Liver (tissue), 9 donors: ENCODE results near the gene TLR5. TPM values are rescaled to one million over a fixed set of nuclear protein-coding genes. Genes with fewer than 3 reads are reported as not detected.

ENCODE experiments used
- DNase-seq: peaks from one replicate; pipeline ENCODE4 v3.0.0-alpha.2; 2017; ENCODE audit warnings: low spot score
- H3K27ac ChIP-seq, 2 donors: one replicate each; pipeline ENCODE4 v1.7.0; 2013; ENCODE audit warnings: inconsistent platforms in 2 of 2, low read length in 2 of 2, control low read depth in 1 of 2, low read depth in 1 of 2, mild to moderate bottlenecking in 1 of 2
- H3K27me3 ChIP-seq, 4 donors: one replicate each; pipeline versions ENCODE4 v1.6.1 to v1.7.0; 2013; ENCODE audit warnings: low read length in 3 of 4, inconsistent platforms in 1 of 4, mild to moderate bottlenecking in 1 of 4, moderate library complexity in 1 of 4; ENCODE audit not compliant: control insufficient read depth in 4 of 4, insufficient read depth in 4 of 4
- H3K36me3 ChIP-seq, 4 donors: one replicate each; pipeline versions ENCODE4 v1.6.1 to v1.7.0; 2013; ENCODE audit warnings: low read length in 3 of 4, mild to moderate bottlenecking in 3 of 4, low read depth in 1 of 4, moderate library complexity in 1 of 4; ENCODE audit not compliant: control insufficient read depth in 4 of 4, insufficient read depth in 3 of 4
- H3K4me1 ChIP-seq, 4 donors: one replicate each; pipeline versions ENCODE4 v1.6.1 to v1.7.0; 2013; ENCODE audit warnings: low read length in 3 of 4, mild to moderate bottlenecking in 3 of 4, moderate library complexity in 1 of 4; ENCODE audit not compliant: control insufficient read depth in 4 of 4, insufficient read depth in 4 of 4
- H3K4me3 ChIP-seq, 3 donors: one replicate each; pipeline versions ENCODE4 v1.6.1 to v1.7.0; 2013; ENCODE audit warnings: low read length in 3 of 3, control low read depth in 1 of 3, low read depth in 1 of 3, mild to moderate bottlenecking in 1 of 3
- H3K9ac ChIP-seq, 2 donors: one replicate each; pipeline ENCODE4 v1.7.0; 2013; ENCODE audit warnings: low read length in 2 of 2, mild to moderate bottlenecking in 2 of 2, moderate library complexity in 2 of 2, control low read depth in 1 of 2, low read depth in 1 of 2
- H3K9me3 ChIP-seq, 4 donors: one replicate each; pipeline versions ENCODE4 v1.6.1 to v1.7.0; 2013; ENCODE audit warnings: low read length in 3 of 4; ENCODE audit not compliant: control insufficient read depth in 4 of 4
- ATF3 ChIP-seq: IDR thresholded peaks from 2 replicates; pipeline ENCODE4 v1.6.1; 2016; ENCODE audit warnings: antibody characterized with exemption
- EGR1 ChIP-seq, 2 donors: IDR thresholded peaks; 2 replicates each; pipeline ENCODE4 v1.6.1; 2016 to 2018; ENCODE audit warnings: antibody characterized with exemption in 2 of 2, low read depth in 2 of 2
- FOXA1 ChIP-seq: IDR thresholded peaks from 2 replicates; pipeline ENCODE4 v1.6.1; 2016; ENCODE audit warnings: antibody characterized with exemption
- GABPA ChIP-seq, 2 donors: IDR thresholded peaks in 1 of 2; conservative IDR thresholded peaks in 1 of 2; 2 replicates each; pipeline ENCODE4 v1.6.1; 2016; ENCODE audit warnings: antibody characterized with exemption in 2 of 2, mild to moderate bottlenecking in 1 of 2, moderate library complexity in 1 of 2
- HNF4A ChIP-seq, 2 donors: conservative IDR thresholded peaks; 2 replicates each; pipeline ENCODE4 v1.6.1; 2016; ENCODE audit warnings: antibody characterized with exemption in 2 of 2, mild to moderate bottlenecking in 2 of 2
- HNF4G ChIP-seq: IDR thresholded peaks from 2 replicates; pipeline ENCODE4 v1.6.1; 2016; ENCODE audit warnings: antibody characterized with exemption
- JUND ChIP-seq, 2 donors: IDR thresholded peaks; 2 replicates each; pipeline ENCODE4 v1.6.1; 2016; ENCODE audit warnings: antibody characterized with exemption in 2 of 2
- NR2F2 ChIP-seq: IDR thresholded peaks from 2 replicates; pipeline ENCODE4 v1.6.1; 2016; ENCODE audit warnings: antibody characterized with exemption
- RAD21 ChIP-seq, 2 donors: IDR thresholded peaks; 2 replicates each; pipeline ENCODE4 v1.6.1; 2016; ENCODE audit warnings: antibody characterized with exemption in 2 of 2, mild to moderate bottlenecking in 2 of 2
- REST ChIP-seq: IDR thresholded peaks from 2 replicates; pipeline ENCODE4 v1.6.1; 2016; ENCODE audit warnings: antibody characterized with exemption, mild to moderate bottlenecking
- RXRA ChIP-seq, 2 donors: IDR thresholded peaks; 2 replicates each; pipeline ENCODE4 v1.6.1; 2017 to 2018; ENCODE audit warnings: antibody characterized with exemption in 2 of 2, mild to moderate bottlenecking in 1 of 2
- SP1 ChIP-seq: IDR thresholded peaks from 2 replicates; pipeline ENCODE4 v1.6.1; 2018; ENCODE audit warnings: antibody characterized with exemption, mild to moderate bottlenecking
- TAF1 ChIP-seq: conservative IDR thresholded peaks from 2 replicates; pipeline ENCODE4 v1.6.1; 2016; ENCODE audit warnings: antibody characterized with exemption, mild to moderate bottlenecking
- YY1 ChIP-seq: IDR thresholded peaks from 2 replicates; pipeline ENCODE4 v1.6.1; 2016; ENCODE audit warnings: antibody characterized with exemption, mild to moderate bottlenecking
- ZBTB33 ChIP-seq: IDR thresholded peaks from 2 replicates; pipeline ENCODE4 v1.6.1; 2016; ENCODE audit warnings: antibody characterized with exemption
- WGBS: extraction: QIAGEN DNeasy Blood & Tissue Kit; methylation state at CpG from one replicate; pipeline ENCODE4 v1.1.7; 2013; 5-methylcytosine and 5-hydroxymethylcytosine counted together
- polyA plus RNA-seq, 2 donors: library from polyadenylated mRNA; stranded (reverse) in 1 of 2; unstranded in 1 of 2; fragments of 200-250 nt in 1 of 2; fragments of >200 nt in 1 of 2; fragmentation: Nextera tagmentation in 1 of 2; extraction: Ambion mirVana in 1 of 2; gene quantifications; one replicate each; pipeline versions ENCODE4 v1.2.1 to v1.2.3, GENCODE V29; 2013 to 2015
- total RNA-seq, 2 donors: library from RNA; depleted of rRNA; stranded (reverse); fragments of >200 nt; gene quantifications; one replicate each; pipeline ENCODE4 v1.2.3, GENCODE V29; 2014
- donor health status: healthy.
- donor health status: healthy.
- donor health status: healthy.
- donor health status: healthy.
- donor health status: healthy.

The TLR5 gene
- total and polyA plus RNA-seq, 4 donors, result 0.93 to 2.4 (median 1.5) TPM

- DNase-seq, result no peak
- peak overlapping the region; percentile 4 to 28 for H3K27ac ChIP-seq
- no peak for TF ChIP-seq RXRA (IDR thresholded peaks at IDR 0.05)
- TF ChIP-seq ZBTB33, result no peak
- no peak for TF ChIP-seq GABPA (IDR thresholded peaks at IDR 0.05 in 1 of 2, conservative IDR thresholded peaks at IDR 0.05 in 1 of 2)
- no peak for TF ChIP-seq REST
- TF ChIP-seq JUND (IDR thresholded peaks at IDR 0.05), result no peak
Measured at GRCh38 chr1:223176437-223176836, 33.4 kb upstream of the TLR5 start.

GRCh38 chr1:223175633-223176032 is 32.6 kb upstream of the TLR5 start:
- Histone ChIP-seq H3K27ac (peak overlapping the region; percentile 69 to 71), H3K4me1 (peaks cover 19 to 41% (median 28%) of the 10 kb centered on the region in 4 donors), H3K27me3 (no peaks in the 10 kb centered on the region), H3K9ac (no peak overlapping the region), H3K4me3 (no peak overlapping the region), H3K36me3 (no peaks in the 10 kb centered on the region), H3K9me3 (no peaks in the 10 kb centered on the region)
- TF ChIP-seq RAD21 (IDR thresholded peaks at IDR 0.05) (no peak), GABPA (IDR thresholded peaks at IDR 0.05 in 1 of 2, conservative IDR thresholded peaks at IDR 0.05 in 1 of 2) (peak in 1 of 2 donors; percentile 6)
- DNase-seq, result no peak
- 83% methylated on average over 3 of the region's 3 CpGs for WGBS

More at GRCh38 chr1:223176437-223176836, 33.4 kb upstream of the TLR5 start:
- 90% methylated on average over 3 of the region's 3 CpGs for WGBS
- Histone ChIP-seq H3K4me1 (peaks cover 21 to 48% (median 34%) of the 10 kb centered on the region in 4 donors), H3K4me3 (no peak overlapping the region), H3K27me3 (no peaks in the 10 kb centered on the region), H3K36me3 (no peaks in the 10 kb centered on the region), H3K9me3 (no peaks in the 10 kb centered on the region), H3K9ac (no peak overlapping the region)

- Histone ChIP-seq H3K4me1 (peaks cover 16 to 35% (median 22%) of the 10 kb centered on the region in 4 donors), H3K27me3 (no peaks in the 10 kb centered on the region), H3K4me3 (no peak overlapping the region), H3K9ac (no peak overlapping the region), H3K9me3 (no peaks in the 10 kb centered on the region), H3K36me3 (no peaks in the 10 kb centered on the region), H3K27ac (peak overlapping the region; percentile 69 to 71)
- 35% methylated on average over 4 of the region's 4 CpGs for WGBS
- DNase-seq, result no peak
- TF ChIP-seq SP1, result peak; percentile 61
- no peak for TF ChIP-seq JUND (IDR thresholded peaks at IDR 0.05)
- no peak for TF ChIP-seq REST
- no peak for TF ChIP-seq FOXA1
- TF ChIP-seq EGR1 (IDR thresholded peaks at IDR 0.05; ENCODE audit: low read depth in 2 of 2), result peak in 1 of 2 donors; percentile 4
- peak; percentile 68 to 72 for TF ChIP-seq HNF4A (conservative IDR thresholded peaks at IDR 0.05)
- TF ChIP-seq NR2F2, result no peak
- no peak for TF ChIP-seq ZBTB33
- no peak for TF ChIP-seq HNF4G
- peak in 1 of 2 donors; percentile 2 for TF ChIP-seq GABPA (IDR thresholded peaks at IDR 0.05 in 1 of 2, conservative IDR thresholded peaks at IDR 0.05 in 1 of 2)
- TF ChIP-seq TAF1, result no peak
- peak; percentile 70 for TF ChIP-seq YY1
- peak; percentile 26 for TF ChIP-seq ATF3
Measured at GRCh38 chr1:223175032-223175431, 32.0 kb upstream of the TLR5 start.
